Suprapubic skin (tissue), 4 donors: ENCODE results near the gene TRIM68.

Source experiments
- CTCF ChIP-seq, 2 donors: fragments of 200-600 bp in 1 of 2; fragments of 450-650 bp in 1 of 2; sonication (generic) in 1 of 2; IDR thresholded peaks; one replicate each; pipeline ENCODE4 v1.5.1; 2016 to 2019; ENCODE audit warnings: antibody characterized with exemption in 2 of 2, mild to moderate bottlenecking in 1 of 2, moderate library complexity in 1 of 2
- POLR2A ChIP-seq, 2 donors: fragments of 450-650 bp; IDR thresholded peaks; one replicate each; pipeline ENCODE4 v1.6.1; 2017; ENCODE audit warnings: antibody characterized with exemption in 2 of 2, mild to moderate bottlenecking in 2 of 2, moderate library complexity in 2 of 2
- POLR2AphosphoS5 ChIP-seq, 3 donors: sonication (generic); formaldehyde crosslinking; IDR thresholded peaks; one replicate each; pipeline ENCODE4 v1.6.1; 2017; ENCODE audit warnings: antibody characterized with exemption in 3 of 3

GRCh38 chr11:4619514-4619913, 11.5 kb upstream of the TRIM68 start:
- TF ChIP-seq POLR2A (IDR thresholded peaks at IDR 0.05) (no peak), CTCF (IDR thresholded peaks at IDR 0.05) (no peak), POLR2AphosphoS5 (IDR thresholded peaks at IDR 0.05) (no peak)
